Progenitor cell of endocrine pancreas (in vitro differentiated cells): ENCODE measurements around the gene KRTAP9-6. TPM values are rescaled to one million over a fixed set of nuclear protein-coding genes. Genes with fewer than 3 reads are reported as not detected.
"Not testable (repeated sequence)": the region's sequence is repeated elsewhere in the genome, so short reads cannot be mapped to it uniquely, and the experiment has no call there.

ENCODE experiments used
- DNase-seq: peaks from one replicate; pipeline ENCODE4 v3.0.0; 2021; ENCODE audit warnings: low spot score; ENCODE audit not compliant: unreplicated experiment
- H3K27ac Mint-ChIP-seq: 2 replicates; pipeline ENCODE4 v1.8.0; 2021; ENCODE audit warnings: mild to moderate bottlenecking, moderate library complexity, mixed read lengths
- H3K27me3 Mint-ChIP-seq: 2 replicates; pipeline ENCODE4 v1.8.0; 2021; ENCODE audit warnings: mixed read lengths
- H3K36me3 Mint-ChIP-seq: 2 replicates; pipeline ENCODE4 v1.8.0; 2022; ENCODE audit warnings: mixed read lengths; ENCODE audit not compliant: insufficient read depth
- H3K4me1 Mint-ChIP-seq: 2 replicates; pipeline ENCODE4 v1.8.0; 2021; ENCODE audit warnings: low read depth, mixed read lengths
- H3K4me3 Mint-ChIP-seq: 2 replicates; pipeline ENCODE4 v1.8.0; 2021; ENCODE audit warnings: low read depth, mild to moderate bottlenecking, moderate library complexity, mixed read lengths
- H3K9me3 Mint-ChIP-seq: 2 replicates; pipeline ENCODE4 v1.8.0; 2021; ENCODE audit warnings: low read depth, mixed read lengths
- CTCF ChIP-seq: fragments of 200-600 bp; sonication (generic); IDR thresholded peaks from one replicate; pipeline ENCODE4 v1.5.0; 2021; ENCODE audit warnings: antibody characterized with exemption, mild to moderate bottlenecking; ENCODE audit not compliant: unreplicated experiment
- total RNA-seq: library from RNA; stranded (reverse); gene quantifications from 2 replicates; pipeline ENCODE4 v1.2.1, GENCODE V29; 2021

Gene KRTAP9-6
- total RNA-seq, 1 donor from 2014 or later, result not detected

GRCh38 chr17:41254861-41255260 lies 10.3 kb upstream of the KRTAP9-6 start:
- peaks cover 72% of the 10 kb centered on the region for H3K27me3 Mint-ChIP-seq
- no peak for TF ChIP-seq CTCF
- H3K36me3 Mint-ChIP-seq, result no peaks in the 10 kb centered on the region
- H3K4me3 Mint-ChIP-seq, result no peak overlapping the region
- H3K4me1 Mint-ChIP-seq, result no peaks in the 10 kb centered on the region
- DNase-seq, result no peak
- no peaks in the 10 kb centered on the region for H3K9me3 Mint-ChIP-seq
- no peak overlapping the region for H3K27ac Mint-ChIP-seq

DNA sequence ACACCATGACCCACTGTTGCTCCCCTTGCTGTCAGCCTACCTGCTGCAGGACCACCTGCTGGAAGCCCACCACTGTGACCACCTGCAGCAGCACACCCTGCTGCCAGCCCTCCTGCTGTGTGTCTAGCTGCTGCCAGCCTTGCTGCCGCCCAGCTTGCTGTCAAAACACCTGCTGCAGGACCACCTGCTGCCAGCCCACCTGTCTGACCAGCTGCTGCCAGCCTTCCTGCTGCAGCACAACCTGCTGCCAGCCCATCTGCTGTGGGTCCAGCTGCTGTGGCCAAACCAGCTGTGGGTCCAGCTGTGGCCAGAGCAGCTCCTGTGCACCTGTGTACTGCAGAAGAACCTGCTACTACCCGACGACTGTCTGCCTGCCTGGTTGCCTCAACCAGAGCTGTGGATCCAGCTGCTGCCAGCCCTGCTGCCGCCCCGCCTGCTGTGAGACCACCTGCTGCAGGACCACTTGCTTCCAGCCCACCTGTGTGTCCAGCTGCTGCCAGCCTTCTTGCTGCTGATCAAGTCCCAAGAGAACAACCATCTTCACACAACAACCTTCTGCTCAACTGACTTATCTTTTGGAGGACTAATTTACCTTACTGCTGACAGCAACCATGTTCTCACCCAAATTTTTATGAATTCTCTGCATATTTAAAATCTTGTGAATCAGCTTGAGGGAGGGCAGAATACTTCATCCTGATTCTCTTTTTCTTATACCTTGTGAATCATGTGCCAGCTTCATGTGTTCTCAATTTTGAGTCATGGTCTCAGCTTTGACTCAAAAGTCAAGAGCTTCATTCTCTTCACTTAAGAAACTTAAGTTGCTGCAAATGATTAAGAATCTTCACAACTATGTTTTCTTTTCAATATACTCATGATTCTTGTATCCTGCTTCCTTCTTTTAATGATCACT lies 9.5 kb upstream of the KRTAP9-6 start, which contains the start of gene KRTAP9-9:
TSS of gene KRTAP9-9 (plus strand) at position 4 of the 910 bp plus-strand sequence.
- not testable (repeated sequence) for H3K36me3 Mint-ChIP-seq, H3K4me1 Mint-ChIP-seq, H3K27ac Mint-ChIP-seq, DNase-seq, H3K9me3 Mint-ChIP-seq, H3K4me3 Mint-ChIP-seq
- peaks cover 68% of the 10 kb centered on the region for H3K27me3 Mint-ChIP-seq

DNA sequence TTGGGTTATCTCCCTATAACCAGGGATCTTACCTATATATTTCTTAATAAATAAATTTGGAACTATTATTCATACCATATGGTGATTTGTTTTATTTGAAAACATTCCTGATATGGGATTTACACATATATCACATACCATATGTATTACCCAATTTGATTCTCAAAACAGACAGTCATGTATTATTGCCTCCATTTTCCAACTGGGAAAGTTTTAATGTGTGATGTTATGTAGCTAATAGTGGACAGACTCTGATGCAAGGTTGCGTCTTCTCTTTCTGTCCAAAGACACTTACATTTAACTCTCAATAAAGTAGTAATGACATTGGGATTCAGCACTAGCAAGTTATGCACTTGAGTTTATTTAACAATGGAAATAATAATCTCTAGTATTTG lies 8.9 kb upstream of the KRTAP9-6 start:
- DNase-seq, result no peak
- no peak overlapping the region for H3K4me3 Mint-ChIP-seq
- no peak for TF ChIP-seq CTCF
- H3K9me3 Mint-ChIP-seq, result no peaks in the 10 kb centered on the region
- H3K36me3 Mint-ChIP-seq, result no peaks in the 10 kb centered on the region
- peaks cover 64% of the 10 kb centered on the region for H3K27me3 Mint-ChIP-seq
- H3K4me1 Mint-ChIP-seq, result no peaks in the 10 kb centered on the region
- H3K27ac Mint-ChIP-seq, result no peak overlapping the region

- no peaks in the 10 kb centered on the region for H3K9me3 Mint-ChIP-seq
- no peaks in the 10 kb centered on the region for H3K36me3 Mint-ChIP-seq
- H3K27ac Mint-ChIP-seq, result no peak overlapping the region
- no peak overlapping the region for H3K4me3 Mint-ChIP-seq
- TF ChIP-seq CTCF, result no peak
- H3K4me1 Mint-ChIP-seq, result no peaks in the 10 kb centered on the region
- no peak for DNase-seq
- peaks cover 57% of the 10 kb centered on the region for H3K27me3 Mint-ChIP-seq
These were observed 6.8 kb upstream of the KRTAP9-6 start for GRCh38 chr17:41258406-41258805.

DNA sequence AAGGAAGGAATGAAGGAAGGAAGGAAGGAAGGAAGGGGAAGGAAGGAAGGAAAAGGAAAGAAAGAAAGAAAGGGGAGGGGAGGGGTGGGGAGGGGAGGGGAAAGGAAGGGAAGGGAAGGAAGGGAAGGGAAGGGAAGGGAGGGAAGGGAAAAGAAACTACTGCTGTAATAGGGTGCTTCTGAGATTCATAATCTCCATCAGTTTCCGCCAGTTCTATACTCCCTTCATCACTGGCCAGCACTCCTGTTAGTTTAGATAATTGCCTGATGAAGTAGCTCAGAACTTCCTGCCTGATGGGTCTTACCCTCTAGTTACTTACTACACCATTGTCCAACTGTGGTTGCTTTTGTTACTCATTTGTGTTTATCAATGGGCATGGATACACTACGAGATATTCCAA lies 2.0 kb upstream of the KRTAP9-6 start:
- H3K4me1 Mint-ChIP-seq, result no peaks in the 10 kb centered on the region
- H3K27me3 Mint-ChIP-seq, result peaks cover 29% of the 10 kb centered on the region
- no peak overlapping the region for H3K27ac Mint-ChIP-seq
- H3K9me3 Mint-ChIP-seq, result no peaks in the 10 kb centered on the region
- no peak for DNase-seq
- no peaks in the 10 kb centered on the region for H3K36me3 Mint-ChIP-seq
- TF ChIP-seq CTCF, result no peak
- no peak overlapping the region for H3K4me3 Mint-ChIP-seq

GRCh38 chr17:41264599-41264998 lies 579 bp upstream of the KRTAP9-6 start:
- no peak for TF ChIP-seq CTCF
- Mint-ChIP-seq H3K36me3 (no peaks in the 10 kb centered on the region), H3K9me3 (no peaks in the 10 kb centered on the region), H3K4me3 (no peak overlapping the region), H3K27ac (no peak overlapping the region), H3K4me1 (no peaks in the 10 kb centered on the region), H3K27me3 (peaks cover 26% of the 10 kb centered on the region)
- no peak for DNase-seq
